ENCODE measurements around the gene TARP.
"Not testable (repeated sequence)": the region's sequence is repeated elsewhere in the genome, so short reads cannot be mapped to it uniquely, and the experiment has no call there.

TARP gene

GRCh38 chr7:38262545-38262944 lies 10.9 kb downstream of the TARP start:
- H3K4me1 Mint-ChIP-seq (ENCODE audit: low read depth, unreplicated experiment) = no peaks in the 10 kb centered on the region
- no peaks in the 10 kb centered on the region for H3K9me3 Mint-ChIP-seq (ENCODE audit: low read depth, unreplicated experiment)

GRCh38 chr7:38262026-38262425 lies 11.4 kb downstream of the TARP start:
- H3K36me3 Mint-ChIP-seq (ENCODE audit: insufficient read depth, unreplicated experiment); H3K4me3 Mint-ChIP-seq (ENCODE audit: low read depth, unreplicated experiment); H3K27me3 Mint-ChIP-seq (ENCODE audit: unreplicated experiment); H3K4me1 Mint-ChIP-seq (ENCODE audit: low read depth, unreplicated experiment); intact Hi-C loops (cut with micrococcal nuclease; ENCODE audit: unreplicated experiment); H3K9me3 Mint-ChIP-seq (ENCODE audit: low read depth, unreplicated experiment); H3K27ac Mint-ChIP-seq (ENCODE audit: unreplicated experiment); CTCF ChIA-PET; DNase-seq; BruUV-seq (replicated peaks): not testable (repeated sequence)

More at GRCh38 chr7:38262545-38262944, 10.9 kb downstream of the TARP start:
- no peak for DNase-seq
- no peak for TF ChIP-seq CTCF (IDR thresholded peaks at IDR 0.05; ENCODE audit: unreplicated experiment)
- Mint-ChIP-seq H3K36me3 (ENCODE audit: insufficient read depth, unreplicated experiment) (no peaks in the 10 kb centered on the region), H3K4me3 (ENCODE audit: low read depth, unreplicated experiment) (no peak overlapping the region), H3K27ac (ENCODE audit: unreplicated experiment) (no peak overlapping the region), H3K27me3 (ENCODE audit: unreplicated experiment) (no peaks in the 10 kb centered on the region)
- CTCF ChIA-PET = no interaction called here
- no TSS peak for BruUV-seq (replicated peaks)
- intact Hi-C loops (cut with micrococcal nuclease; ENCODE audit: unreplicated experiment) = no loop called here

- CTCF ChIA-PET; BruUV-seq (replicated peaks); H3K4me3 Mint-ChIP-seq (ENCODE audit: low read depth, unreplicated experiment); intact Hi-C loops (cut with micrococcal nuclease; ENCODE audit: unreplicated experiment); H3K27me3 Mint-ChIP-seq (ENCODE audit: unreplicated experiment); H3K36me3 Mint-ChIP-seq (ENCODE audit: insufficient read depth, unreplicated experiment); H3K27ac Mint-ChIP-seq (ENCODE audit: unreplicated experiment); H3K4me1 Mint-ChIP-seq (ENCODE audit: low read depth, unreplicated experiment); H3K9me3 Mint-ChIP-seq (ENCODE audit: low read depth, unreplicated experiment); DNase-seq: not testable (repeated sequence)
Measured at GRCh38 chr7:38261601-38262000, 11.8 kb downstream of the TARP start.

- DNase-seq; intact Hi-C loops (cut with micrococcal nuclease; ENCODE audit: unreplicated experiment); H3K27me3 Mint-ChIP-seq (ENCODE audit: unreplicated experiment); H3K9me3 Mint-ChIP-seq (ENCODE audit: low read depth, unreplicated experiment); H3K36me3 Mint-ChIP-seq (ENCODE audit: insufficient read depth, unreplicated experiment); H3K4me3 Mint-ChIP-seq (ENCODE audit: low read depth, unreplicated experiment); H3K27ac Mint-ChIP-seq (ENCODE audit: unreplicated experiment); CTCF ChIA-PET; BruUV-seq (replicated peaks); H3K4me1 Mint-ChIP-seq (ENCODE audit: low read depth, unreplicated experiment): not testable (repeated sequence)
Measured at GRCh38 chr7:38259157-38259556, 14.3 kb downstream of the TARP start.

- no peaks in the 10 kb centered on the region for H3K4me1 Mint-ChIP-seq (ENCODE audit: low read depth, unreplicated experiment)
- H3K27me3 Mint-ChIP-seq (ENCODE audit: unreplicated experiment) = no peaks in the 10 kb centered on the region
- H3K9me3 Mint-ChIP-seq (ENCODE audit: low read depth, unreplicated experiment) = no peaks in the 10 kb centered on the region
- DNase-seq = no peak
- no peak overlapping the region for H3K4me3 Mint-ChIP-seq (ENCODE audit: low read depth, unreplicated experiment)
- intact Hi-C loops (cut with micrococcal nuclease; ENCODE audit: unreplicated experiment) = no loop called here
- no peak overlapping the region for H3K27ac Mint-ChIP-seq (ENCODE audit: unreplicated experiment)
- H3K36me3 Mint-ChIP-seq (ENCODE audit: insufficient read depth, unreplicated experiment) = no peaks in the 10 kb centered on the region
- CTCF ChIA-PET = no interaction called here
- TF ChIP-seq CTCF (IDR thresholded peaks at IDR 0.05; ENCODE audit: unreplicated experiment) = no peak
- BruUV-seq (replicated peaks) = no TSS peak
Measured at GRCh38 chr7:38257350-38257677, 16.1 kb downstream of the TARP start.

GRCh38 chr7:38249849-38250248 lies 23.6 kb downstream of the TARP start:
- H3K36me3 Mint-ChIP-seq (ENCODE audit: insufficient read depth, unreplicated experiment); H3K4me3 Mint-ChIP-seq (ENCODE audit: low read depth, unreplicated experiment); H3K27ac Mint-ChIP-seq (ENCODE audit: unreplicated experiment); CTCF ChIA-PET; BruUV-seq (replicated peaks); DNase-seq; H3K9me3 Mint-ChIP-seq (ENCODE audit: low read depth, unreplicated experiment); H3K4me1 Mint-ChIP-seq (ENCODE audit: low read depth, unreplicated experiment); intact Hi-C loops (cut with micrococcal nuclease; ENCODE audit: unreplicated experiment): not testable (repeated sequence)
- peaks cover 14% of the 10 kb centered on the region for H3K27me3 Mint-ChIP-seq (ENCODE audit: unreplicated experiment)

Measured in Calu3 (cell line).